Astrocyte of the spinal cord (primary cell): ENCODE results near the gene ZNF692.

ENCODE experiments used
- DNase-seq: peaks from one replicate; pipeline ENCODE4 v3.0.0; 2011; ENCODE audit warnings: low read depth, low spot score
- H3K4me3 ChIP-seq: 2 replicates; pipeline ENCODE4 v1.5.1; 2011; ENCODE audit warnings: low read depth, mild to moderate bottlenecking, low read length, moderate library complexity
- in situ Hi-C: cut with HindIII; loops from 2 replicates; pipeline ENCODE4 v1.10.0; 2017; ENCODE audit warnings: low sequenced_read_pairs
- TF ChIP-seq, protein P1 (sequence below): IDR thresholded peaks from 2 replicates; pipeline ENCODE4 v1.5.1; 2012; ENCODE audit warnings: low read depth, mild to moderate bottlenecking, low read length, inconsistent platforms

The ZNF692 gene

GRCh38 chr1:248849637-248850036 lies 9.2 kb downstream of the ZNF692 start:
- no peak overlapping the region for H3K4me3 ChIP-seq
- in situ Hi-C loops: no loop called here
- no peak for DNase-seq
- TF ChIP-seq, protein P1, sequence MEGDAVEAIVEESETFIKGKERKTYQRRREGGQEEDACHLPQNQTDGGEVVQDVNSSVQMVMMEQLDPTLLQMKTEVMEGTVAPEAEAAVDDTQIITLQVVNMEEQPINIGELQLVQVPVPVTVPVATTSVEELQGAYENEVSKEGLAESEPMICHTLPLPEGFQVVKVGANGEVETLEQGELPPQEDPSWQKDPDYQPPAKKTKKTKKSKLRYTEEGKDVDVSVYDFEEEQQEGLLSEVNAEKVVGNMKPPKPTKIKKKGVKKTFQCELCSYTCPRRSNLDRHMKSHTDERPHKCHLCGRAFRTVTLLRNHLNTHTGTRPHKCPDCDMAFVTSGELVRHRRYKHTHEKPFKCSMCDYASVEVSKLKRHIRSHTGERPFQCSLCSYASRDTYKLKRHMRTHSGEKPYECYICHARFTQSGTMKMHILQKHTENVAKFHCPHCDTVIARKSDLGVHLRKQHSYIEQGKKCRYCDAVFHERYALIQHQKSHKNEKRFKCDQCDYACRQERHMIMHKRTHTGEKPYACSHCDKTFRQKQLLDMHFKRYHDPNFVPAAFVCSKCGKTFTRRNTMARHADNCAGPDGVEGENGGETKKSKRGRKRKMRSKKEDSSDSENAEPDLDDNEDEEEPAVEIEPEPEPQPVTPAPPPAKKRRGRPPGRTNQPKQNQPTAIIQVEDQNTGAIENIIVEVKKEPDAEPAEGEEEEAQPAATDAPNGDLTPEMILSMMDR: no peak

GRCh38 chr1:248849152-248849551 lies 9.7 kb downstream of the ZNF692 start:
- H3K4me3 ChIP-seq: no peak overlapping the region
- in situ Hi-C loops: no loop called here
- TF ChIP-seq, protein P1: no peak
- DNase-seq: no peak

DNA sequence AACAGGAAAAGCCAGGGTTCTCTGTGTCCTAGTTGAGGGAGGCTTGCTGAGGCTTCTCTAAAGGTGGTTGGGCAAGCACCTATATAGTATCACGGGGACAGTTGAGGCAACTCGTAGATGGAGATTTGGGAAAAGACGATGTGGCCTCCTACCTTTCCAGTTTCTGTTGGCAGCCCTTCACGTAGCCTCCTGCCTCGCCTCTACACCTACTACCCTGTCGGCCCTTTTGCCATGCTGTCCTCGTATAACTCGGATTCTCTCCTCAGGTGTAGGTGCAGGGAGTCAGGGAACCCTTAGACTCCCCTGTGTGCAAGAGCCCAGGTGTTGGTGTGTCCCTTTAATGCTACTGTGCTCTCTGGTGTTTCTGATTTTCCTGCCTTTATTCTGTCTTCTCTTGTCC lies 10.3 kb downstream of the ZNF692 start:
- in situ Hi-C loops: no loop called here
- DNase-seq: no peak
- no peak overlapping the region for H3K4me3 ChIP-seq
- TF ChIP-seq, protein P1: no peak

GRCh38 chr1:248847956-248848561 lies 10.8 kb downstream of the ZNF692 start:
- in situ Hi-C loops: no loop called here
- DNase-seq: no peak
- TF ChIP-seq, protein P1: no peak
- H3K4me3 ChIP-seq: no peak overlapping the region

DNA sequence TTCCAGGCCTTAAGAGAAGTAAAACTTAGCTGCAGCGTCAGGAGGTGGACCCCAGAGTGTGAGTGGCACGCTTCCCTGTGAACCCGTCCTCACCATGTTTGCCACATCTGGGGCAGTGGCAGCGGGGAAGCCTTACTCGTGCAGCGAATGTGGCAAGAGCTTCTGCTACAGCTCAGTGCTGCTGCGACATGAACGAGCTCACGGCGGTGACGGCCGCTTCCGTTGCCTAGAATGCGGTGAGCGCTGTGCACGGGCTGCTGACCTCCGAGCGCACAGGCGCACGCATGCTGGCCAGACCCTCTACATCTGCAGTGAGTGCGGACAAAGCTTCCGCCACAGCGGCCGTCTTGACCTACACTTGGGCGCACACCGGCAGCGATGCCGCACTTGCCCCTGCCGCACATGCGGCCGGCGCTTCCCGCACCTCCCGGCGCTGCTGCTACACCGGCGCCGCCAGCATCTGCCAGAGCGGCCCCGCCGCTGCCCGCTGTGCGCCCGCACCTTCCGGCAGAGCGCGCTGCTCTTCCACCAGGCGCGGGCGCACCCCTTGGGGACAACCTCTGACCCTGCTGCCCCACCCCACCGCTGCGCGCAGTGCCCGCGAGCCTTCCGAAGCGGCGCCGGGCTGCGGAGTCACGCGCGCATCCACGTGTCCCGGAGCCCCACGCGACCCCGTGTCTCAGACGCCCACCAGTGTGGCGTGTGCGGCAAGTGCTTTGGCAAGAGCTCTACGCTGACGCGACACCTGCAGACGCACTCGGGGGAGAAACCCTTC lies 11.5 kb downstream of the ZNF692 start:
- TF ChIP-seq, protein P1: no peak
- in situ Hi-C loops: no loop called here
- no peak overlapping the region for H3K4me3 ChIP-seq
- DNase-seq: no peak

GRCh38 chr1:248844526-248844925 lies 14.4 kb downstream of the ZNF692 start:
- in situ Hi-C loops: no loop called here

More at GRCh38 chr1:248844526-248844925, 14.4 kb downstream of the ZNF692 start:
- DNase-seq: no peak
- H3K4me3 ChIP-seq: no peak overlapping the region
- TF ChIP-seq, protein P1: no peak
